Lower lobe of right lung (tissue), 2 donors: ENCODE data around the gene PRRX1. TPM values are rescaled to one million over a fixed set of nuclear protein-coding genes. Genes with fewer than 3 reads are reported as not detected.

Source experiments
- ATAC-seq, 2 donors: fragments of 200-7000 bp; cut with Tn5 transposase; one replicate each; pipeline ENCODE4 v1.9.1; 2020 to 2022; ENCODE audit warnings: mild to moderate bottlenecking in 2 of 2, moderate library complexity in 2 of 2
- DNase-seq: peaks from one replicate; pipeline ENCODE4 v3.0.0-alpha.2; 2020
- H3K27ac ChIP-seq: fragments of 200-600 bp; one replicate; pipeline ENCODE4 v1.8.0; 2022
- H3K27me3 ChIP-seq: fragments of 200-600 bp; one replicate; pipeline ENCODE4 v1.8.0; 2022; ENCODE audit warnings: low read depth
- H3K36me3 ChIP-seq: fragments of 200-600 bp; one replicate; pipeline ENCODE4 v1.8.0; 2022; ENCODE audit warnings: mild to moderate bottlenecking
- H3K4me1 ChIP-seq: fragments of 200-600 bp; one replicate; pipeline ENCODE4 v1.8.0; 2022
- H3K4me3 ChIP-seq: fragments of 200-600 bp; one replicate; pipeline ENCODE4 v1.8.0; 2022; ENCODE audit warnings: mild to moderate bottlenecking
- H3K9me3 ChIP-seq: fragments of 200-600 bp; one replicate; pipeline ENCODE4 v1.8.0; 2022
- intact Hi-C: fragments of 100-400 bp; cut with DNase I; formaldehyde crosslinking; loops from one replicate; pipeline ENCODE4 v1.11.0; 2022
- total RNA-seq: library from RNA; stranded (reverse); fragmentation: NEBNext Ultra II Directional; extraction: Animal tissue kit (Norgen Biotek cat#: 25700); gene quantifications from one replicate; pipeline ENCODE4 v1.2.1, GENCODE V29; 2021
- TF ChIP-seq, protein P1 (sequence below): fragments of 200-600 bp; IDR thresholded peaks from one replicate; pipeline ENCODE4 v1.8.0; 2022; ENCODE audit warnings: antibody characterized with exemption, mild to moderate bottlenecking
- donor health status: DM: no; HTN: yes; CAD: no; lungs with severe emphysema.

The PRRX1 gene
- total RNA-seq, 1 donor from 2014 or later, result 30.1 TPM

DNA sequence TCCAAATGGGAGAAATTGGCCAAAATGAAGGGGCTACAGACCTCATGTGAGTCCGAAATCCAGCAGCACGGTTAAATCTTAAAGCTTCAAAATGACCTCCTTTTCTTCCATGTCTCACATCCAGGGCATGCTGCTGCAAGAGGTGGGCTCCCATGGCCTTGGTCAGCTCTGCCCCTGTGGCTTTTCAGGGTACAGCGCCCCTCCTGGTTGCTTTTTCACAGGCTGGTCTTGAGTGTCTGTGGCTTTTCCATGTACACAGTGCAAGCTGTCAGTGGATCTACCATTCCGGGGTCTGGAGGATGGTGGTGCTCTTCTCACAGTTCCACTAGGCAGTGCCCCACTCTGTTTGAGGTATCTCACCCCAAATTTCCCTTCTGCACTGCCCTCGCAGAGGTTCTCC lies 78.7 kb downstream of the PRRX1 start:
- intact Hi-C loops, result no loop called here
- TF ChIP-seq, protein P1, sequence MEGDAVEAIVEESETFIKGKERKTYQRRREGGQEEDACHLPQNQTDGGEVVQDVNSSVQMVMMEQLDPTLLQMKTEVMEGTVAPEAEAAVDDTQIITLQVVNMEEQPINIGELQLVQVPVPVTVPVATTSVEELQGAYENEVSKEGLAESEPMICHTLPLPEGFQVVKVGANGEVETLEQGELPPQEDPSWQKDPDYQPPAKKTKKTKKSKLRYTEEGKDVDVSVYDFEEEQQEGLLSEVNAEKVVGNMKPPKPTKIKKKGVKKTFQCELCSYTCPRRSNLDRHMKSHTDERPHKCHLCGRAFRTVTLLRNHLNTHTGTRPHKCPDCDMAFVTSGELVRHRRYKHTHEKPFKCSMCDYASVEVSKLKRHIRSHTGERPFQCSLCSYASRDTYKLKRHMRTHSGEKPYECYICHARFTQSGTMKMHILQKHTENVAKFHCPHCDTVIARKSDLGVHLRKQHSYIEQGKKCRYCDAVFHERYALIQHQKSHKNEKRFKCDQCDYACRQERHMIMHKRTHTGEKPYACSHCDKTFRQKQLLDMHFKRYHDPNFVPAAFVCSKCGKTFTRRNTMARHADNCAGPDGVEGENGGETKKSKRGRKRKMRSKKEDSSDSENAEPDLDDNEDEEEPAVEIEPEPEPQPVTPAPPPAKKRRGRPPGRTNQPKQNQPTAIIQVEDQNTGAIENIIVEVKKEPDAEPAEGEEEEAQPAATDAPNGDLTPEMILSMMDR, result no peak
- Histone ChIP-seq H3K9me3 (peaks cover 4% of the 10 kb centered on the region), H3K27me3 (no peaks in the 10 kb centered on the region), H3K4me1 (no peaks in the 10 kb centered on the region), H3K36me3 (no peaks in the 10 kb centered on the region), H3K27ac (no peak overlapping the region), H3K4me3 (no peak overlapping the region)
- no peak for DNase-seq
- ATAC-seq, result no peak

DNA sequence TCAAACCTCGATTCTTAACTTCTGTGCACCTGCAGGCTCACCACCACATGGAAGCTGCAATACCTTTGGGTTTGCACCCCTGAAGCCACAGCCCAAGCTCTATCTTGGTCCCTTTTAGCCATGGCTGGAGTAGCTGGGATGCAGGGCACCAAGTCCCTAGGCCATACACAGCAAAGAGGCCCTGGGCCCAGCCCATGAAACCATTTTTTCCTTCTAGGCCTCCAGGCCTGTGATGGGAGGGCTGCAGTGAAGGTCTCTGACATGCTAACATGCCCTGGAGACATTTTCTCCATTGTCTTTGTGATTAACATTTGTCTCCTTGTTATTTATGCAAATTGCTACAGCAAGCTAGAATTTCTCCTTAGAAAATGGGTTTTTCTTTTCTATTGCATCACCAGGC lies 79.2 kb downstream of the PRRX1 start:
- H3K9me3 ChIP-seq, result peaks cover 4% of the 10 kb centered on the region
- no peak overlapping the region for H3K4me3 ChIP-seq
- no peaks in the 10 kb centered on the region for H3K4me1 ChIP-seq
- no peak overlapping the region for H3K27ac ChIP-seq
- no peak for ATAC-seq
- no peak for DNase-seq
- intact Hi-C loops, result no loop called here
- no peaks in the 10 kb centered on the region for H3K27me3 ChIP-seq
- TF ChIP-seq, protein P1, result no peak
- H3K36me3 ChIP-seq, result no peaks in the 10 kb centered on the region

DNA sequence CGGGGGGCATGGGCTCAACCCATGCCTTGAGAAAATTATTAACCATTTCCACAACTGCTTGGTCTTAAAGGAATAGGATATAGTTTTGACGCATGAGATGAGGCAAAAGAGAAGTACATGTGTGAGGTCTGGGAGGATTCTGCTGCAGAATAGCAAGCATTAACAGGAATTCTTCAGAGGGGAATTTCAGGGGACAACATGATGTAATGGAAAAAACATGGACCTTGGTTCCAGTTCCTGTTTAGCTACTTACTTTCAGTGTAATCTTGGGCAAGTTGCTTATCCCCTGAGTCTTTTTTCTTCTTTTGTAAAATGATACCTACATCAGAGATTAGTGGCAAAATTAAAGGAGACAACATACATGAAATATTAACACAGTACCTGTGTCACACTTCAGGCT lies 85.6 kb downstream of the PRRX1 start:
- H3K4me3 ChIP-seq, result no peak overlapping the region
- ATAC-seq, result no peak

DNA sequence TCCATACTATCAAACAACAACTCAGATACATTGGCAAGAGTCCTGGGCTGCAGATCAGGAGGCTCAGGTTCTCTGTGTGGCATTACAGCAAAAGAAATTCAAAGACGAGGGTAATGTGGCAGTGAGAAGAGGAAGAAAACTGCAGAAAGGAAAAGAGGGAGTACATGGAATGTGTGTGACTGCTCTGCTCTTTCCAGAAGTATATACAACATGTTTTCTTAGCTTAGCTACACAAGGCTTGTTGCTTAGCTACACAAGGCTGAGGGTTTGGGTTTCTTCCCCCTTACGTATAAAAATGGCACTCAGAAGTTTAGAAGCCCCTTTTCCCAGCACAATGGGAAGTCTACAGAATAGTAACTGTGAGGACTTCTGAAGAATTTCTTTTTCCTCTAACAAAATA lies 86.0 kb downstream of the PRRX1 start:
- DNase-seq (no peak), ATAC-seq (no peak)
- intact Hi-C loops, result no loop called here
- H3K27ac ChIP-seq, result no peak overlapping the region
- H3K4me3 ChIP-seq, result no peak overlapping the region
- H3K27me3 ChIP-seq, result no peaks in the 10 kb centered on the region
- no peaks in the 10 kb centered on the region for H3K36me3 ChIP-seq
- TF ChIP-seq, protein P1, result no peak
- H3K4me1 ChIP-seq, result no peaks in the 10 kb centered on the region
- H3K9me3 ChIP-seq, result no peaks in the 10 kb centered on the region

More for the DNA sequence above, 85.6 kb downstream of the PRRX1 start:
- Histone ChIP-seq H3K4me1 (no peaks in the 10 kb centered on the region), H3K9me3 (no peaks in the 10 kb centered on the region), H3K36me3 (no peaks in the 10 kb centered on the region), H3K27ac (no peak overlapping the region), H3K27me3 (no peaks in the 10 kb centered on the region)
- intact Hi-C loops, result no loop called here
- no peak for DNase-seq
- TF ChIP-seq, protein P1, result no peak

DNA sequence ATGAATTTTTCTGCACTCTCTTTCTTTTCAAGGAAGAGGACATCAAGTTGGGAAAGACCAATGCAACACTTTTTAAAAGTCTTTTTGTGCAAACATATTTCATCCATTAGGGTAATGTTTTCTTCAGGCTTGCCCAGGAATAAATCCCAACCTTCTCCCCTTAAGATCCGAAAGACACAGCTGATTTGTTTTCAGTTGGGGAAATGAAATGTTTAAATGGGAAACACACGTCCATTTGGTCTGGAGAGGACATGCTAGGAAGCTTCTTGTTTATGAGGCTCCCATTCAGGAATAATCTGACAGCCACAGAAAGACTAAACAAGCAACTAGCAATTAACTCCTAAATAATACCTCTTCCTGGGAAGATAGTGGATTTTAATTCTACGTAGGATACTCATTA lies 91.9 kb downstream of the PRRX1 start:
- H3K9me3 ChIP-seq, result no peaks in the 10 kb centered on the region
- H3K4me3 ChIP-seq, result no peak overlapping the region
- H3K27ac ChIP-seq, result no peak overlapping the region
- H3K4me1 ChIP-seq, result no peaks in the 10 kb centered on the region
- H3K27me3 ChIP-seq, result no peaks in the 10 kb centered on the region
- intact Hi-C loops, result no loop called here
- no peaks in the 10 kb centered on the region for H3K36me3 ChIP-seq
- ATAC-seq (no peak), DNase-seq (no peak)
- TF ChIP-seq, protein P1, result no peak

DNA sequence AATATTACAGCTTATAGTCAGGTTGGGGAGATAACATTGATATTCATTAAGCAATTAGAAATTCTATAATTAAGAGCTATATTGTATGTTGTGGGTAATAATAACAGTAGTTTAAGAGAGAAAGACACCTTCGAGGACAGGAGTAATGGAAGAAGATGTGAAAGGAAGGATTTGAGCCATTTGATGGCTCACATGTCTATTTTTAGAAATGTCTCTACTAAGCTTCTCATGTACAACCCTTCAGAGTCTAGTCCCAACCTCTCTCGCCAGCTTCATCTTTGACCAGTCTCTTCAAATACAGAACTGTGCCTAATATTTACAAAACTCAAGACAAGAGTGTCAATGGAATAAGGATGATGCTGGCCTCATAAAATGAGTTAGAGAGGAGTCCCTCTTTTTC lies 95.1 kb downstream of the PRRX1 start:
- Histone ChIP-seq H3K36me3 (no peaks in the 10 kb centered on the region), H3K4me1 (no peaks in the 10 kb centered on the region), H3K27me3 (no peaks in the 10 kb centered on the region), H3K9me3 (no peaks in the 10 kb centered on the region), H3K4me3 (no peak overlapping the region), H3K27ac (no peak overlapping the region)
- ATAC-seq (no peak), DNase-seq (no peak)
- TF ChIP-seq, protein P1, result no peak
- intact Hi-C loops, result no loop called here
